GM18868 (cell line): Measurements from ENCODE around the gene COA1.
"Not testable (repeated sequence)": the region's sequence is repeated elsewhere in the genome, so short reads cannot be mapped to it uniquely, and the experiment has no call there.

Source experiments
- ATAC-seq: cut with Tn5 transposase; IDR thresholded peaks from one replicate; pipeline ENCODE4 v1.9.1; 2021; ENCODE audit warnings: mild to moderate bottlenecking, moderate library complexity; ENCODE audit not compliant: unreplicated experiment

The COA1 gene

GRCh38 chr7:43637114-43637806 is 92.1 kb downstream of the COA1 start:
- ATAC-seq, result no peak

DNA sequence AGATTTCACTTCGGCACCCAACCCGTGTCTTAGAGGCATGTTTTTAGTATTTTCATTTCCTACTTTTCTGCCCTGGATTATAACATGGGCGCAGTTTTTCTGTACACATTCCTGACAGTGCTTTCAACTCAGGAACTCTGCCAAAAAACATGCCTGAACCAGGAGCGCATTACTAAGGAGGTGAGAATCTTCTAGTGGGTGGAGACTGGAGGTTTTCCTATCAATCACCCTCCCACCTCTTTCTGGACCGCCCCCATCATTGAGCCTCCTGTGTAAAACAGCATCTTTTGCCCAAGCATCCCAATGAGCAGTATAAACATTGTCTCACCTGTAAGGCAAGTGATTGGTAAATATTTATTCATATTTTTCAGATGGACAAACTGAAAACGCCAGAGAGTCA is 93.2 kb downstream of the COA1 start:
- ATAC-seq, result no peak

DNA sequence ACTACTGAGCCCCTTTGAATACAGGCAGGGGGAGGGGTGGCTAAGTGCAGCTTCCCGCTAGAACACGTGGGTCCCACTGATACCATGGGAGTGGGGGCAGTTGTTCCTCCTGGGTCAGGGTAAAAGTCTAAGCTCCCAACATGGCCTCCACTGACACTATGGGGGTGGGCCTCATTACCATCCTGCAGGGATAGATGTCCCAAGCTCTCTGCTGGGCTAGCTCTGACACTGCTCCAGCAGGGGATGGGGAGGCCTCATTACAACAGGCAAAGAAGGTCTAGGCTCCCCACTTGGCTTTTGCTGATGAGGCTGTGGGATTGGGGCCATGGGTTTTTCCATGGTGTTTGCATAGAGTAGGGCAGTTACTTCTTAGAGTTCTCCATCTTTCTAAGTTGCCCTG is 94.9 kb downstream of the COA1 start:
- ATAC-seq, result no peak

GRCh38 chr7:43632746-43633145 is 96.6 kb downstream of the COA1 start:
- no peak for ATAC-seq

GRCh38 chr7:43631559-43631958 is 97.8 kb downstream of the COA1 start:
- peak; percentile 56 for ATAC-seq

DNA sequence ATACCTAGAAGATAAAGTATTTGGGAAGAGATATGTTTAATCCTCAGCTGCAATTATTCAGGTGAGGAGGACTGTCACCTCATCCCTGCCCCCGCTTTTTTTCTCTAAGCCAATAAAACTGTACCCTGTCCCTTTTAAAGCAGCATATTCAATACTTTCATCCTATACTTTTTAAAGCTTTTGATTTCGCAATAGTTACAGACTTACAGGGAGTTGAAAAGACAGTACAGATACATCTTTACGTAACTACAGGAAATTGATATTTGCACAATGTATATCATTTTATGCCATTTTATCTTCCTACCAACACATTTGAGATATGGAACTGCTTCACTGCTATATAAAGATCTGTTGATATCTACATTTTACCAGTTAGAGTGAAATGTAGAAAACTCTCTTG is 98.8 kb downstream of the COA1 start:
- ATAC-seq, result no peak

DNA sequence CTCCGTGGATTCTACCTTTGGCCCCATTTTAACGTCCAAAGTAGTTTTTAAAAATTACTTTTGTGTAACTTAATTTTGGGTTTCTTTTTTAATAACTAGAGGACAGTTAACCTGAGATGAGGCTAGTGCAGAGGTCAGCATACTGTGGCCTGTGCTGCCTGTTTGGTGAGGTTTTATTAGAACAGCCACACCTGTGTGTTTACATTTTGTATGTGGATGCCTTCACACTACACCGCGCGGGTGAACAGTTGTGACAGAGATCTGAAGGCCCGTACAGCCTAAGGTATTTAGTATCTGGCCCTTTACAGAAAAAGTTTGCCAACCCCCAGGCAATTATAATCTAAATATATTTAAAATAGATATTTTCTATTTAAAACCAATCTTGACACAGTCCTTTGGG is 99.5 kb downstream of the COA1 start:
- no peak for ATAC-seq

- no peak for ATAC-seq
Measured at GRCh38 chr7:43628431-43628830, 100.9 kb downstream of the COA1 start.

GRCh38 chr7:43627798-43628197 is 101.5 kb downstream of the COA1 start:
- not testable (repeated sequence) for ATAC-seq

DNA sequence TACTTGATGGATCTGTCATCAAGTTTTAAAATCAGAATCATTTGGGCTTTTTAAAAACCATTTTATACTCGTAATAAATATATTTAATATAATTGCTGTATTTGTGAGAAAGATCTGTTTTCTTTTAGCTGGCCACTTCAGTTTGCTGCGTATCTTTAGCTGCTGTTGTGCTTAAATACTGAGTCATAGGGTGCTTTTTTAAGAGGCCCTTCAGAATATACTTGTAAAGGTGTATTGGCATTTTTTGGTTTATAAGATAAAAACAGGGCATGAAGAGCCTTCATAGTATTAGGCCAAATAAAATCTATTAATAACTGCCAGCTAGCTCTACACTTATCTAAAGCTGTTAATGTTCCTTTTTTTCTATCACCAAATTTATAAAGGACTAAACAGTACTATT is 102.6 kb downstream of the COA1 start:
- ATAC-seq, result no peak

DNA sequence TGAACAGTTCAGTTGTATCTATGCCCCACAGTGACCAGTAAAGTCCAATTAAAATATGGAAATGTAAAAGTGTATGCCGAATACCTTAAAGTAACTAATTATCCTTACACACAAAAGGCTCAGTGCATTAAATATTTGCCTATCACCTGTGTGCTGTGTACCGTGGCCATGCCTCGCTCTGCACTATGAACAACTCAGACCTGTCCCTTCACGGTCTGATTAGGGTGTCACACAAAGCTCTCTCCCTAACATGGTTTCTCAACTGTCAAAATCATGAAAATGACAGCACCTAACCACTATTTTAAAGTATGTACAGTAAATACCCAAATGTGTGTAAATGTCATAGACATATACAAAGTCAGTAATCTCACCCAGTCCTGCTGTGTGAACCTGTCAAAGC is 103.3 kb downstream of the COA1 start:
- ATAC-seq, result peak; percentile 57

DNA sequence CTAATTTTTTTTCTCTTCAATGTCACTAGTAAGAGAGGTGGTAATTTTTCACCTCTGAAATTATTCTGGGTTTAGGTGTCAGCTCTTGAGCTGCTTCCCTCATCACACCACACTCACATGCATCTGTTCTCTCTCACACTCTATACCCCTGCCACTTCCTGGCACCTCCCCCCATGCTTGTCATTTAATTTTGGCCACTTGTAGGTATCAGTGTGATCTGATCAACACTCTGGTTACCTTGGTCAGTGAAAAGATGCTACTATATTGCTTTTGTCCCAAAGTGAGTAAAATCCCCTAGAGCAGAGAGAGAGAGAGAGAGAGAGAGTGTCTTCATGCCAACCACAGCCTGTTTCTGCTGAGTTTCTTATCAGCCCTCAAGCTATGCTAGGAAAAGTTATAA is 103.9 kb downstream of the COA1 start:
- ATAC-seq, result peak; percentile 72

DNA sequence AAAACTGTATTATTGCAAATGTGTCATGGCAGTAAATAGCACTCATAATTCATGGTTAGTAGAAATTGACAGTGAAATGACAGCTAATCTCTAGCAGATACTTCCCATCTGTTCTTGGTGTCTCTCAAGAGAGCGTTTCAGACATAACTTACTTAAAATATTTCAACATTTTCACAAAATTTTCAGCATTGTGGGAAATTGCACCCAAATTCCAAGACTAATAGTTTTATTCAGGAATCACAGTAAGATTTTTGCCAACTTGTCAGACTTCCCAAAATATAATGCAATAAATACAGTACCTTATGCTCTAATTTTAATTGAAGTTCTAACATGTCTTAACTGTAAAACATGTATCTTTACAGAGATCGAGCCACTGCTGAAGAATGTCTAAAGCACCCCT is 105.2 kb downstream of the COA1 start:
- no peak for ATAC-seq

DNA sequence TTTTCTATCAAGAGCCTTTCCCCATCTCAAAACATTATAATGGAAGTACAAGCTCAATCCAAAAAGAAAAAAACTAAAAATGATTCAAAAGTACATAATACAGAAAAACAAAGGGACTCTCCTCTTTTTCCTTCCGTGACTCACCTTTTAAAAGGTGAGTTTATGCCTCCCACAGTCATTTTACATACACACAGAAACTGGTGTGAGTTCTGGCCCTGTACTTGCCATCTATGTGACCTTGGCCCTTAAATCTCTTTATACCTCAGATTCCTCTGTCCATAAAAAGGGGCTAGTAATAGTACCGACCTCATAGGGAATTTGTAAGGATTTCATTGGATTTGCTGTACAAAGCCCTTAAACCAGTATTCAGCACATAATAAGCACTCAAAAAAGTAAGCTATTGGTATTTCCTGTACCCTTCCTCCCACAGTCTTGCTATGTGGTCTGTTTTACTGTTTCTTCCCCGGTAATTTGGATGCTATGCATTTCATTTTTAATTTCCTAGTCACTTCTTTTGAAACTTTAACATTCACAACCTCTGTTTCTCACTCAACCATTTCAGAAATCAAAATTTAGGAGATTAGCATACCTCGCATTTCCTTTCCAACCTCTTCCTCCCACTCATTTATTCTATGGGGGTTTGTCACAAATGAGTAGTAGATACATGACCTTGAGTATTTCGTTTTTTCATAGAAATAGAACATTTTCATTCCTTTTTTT is 107.4 kb downstream of the COA1 start:
- no peak for ATAC-seq

- no peak for ATAC-seq
Measured at GRCh38 chr7:43619213-43620012, 109.9 kb downstream of the COA1 start.

DNA sequence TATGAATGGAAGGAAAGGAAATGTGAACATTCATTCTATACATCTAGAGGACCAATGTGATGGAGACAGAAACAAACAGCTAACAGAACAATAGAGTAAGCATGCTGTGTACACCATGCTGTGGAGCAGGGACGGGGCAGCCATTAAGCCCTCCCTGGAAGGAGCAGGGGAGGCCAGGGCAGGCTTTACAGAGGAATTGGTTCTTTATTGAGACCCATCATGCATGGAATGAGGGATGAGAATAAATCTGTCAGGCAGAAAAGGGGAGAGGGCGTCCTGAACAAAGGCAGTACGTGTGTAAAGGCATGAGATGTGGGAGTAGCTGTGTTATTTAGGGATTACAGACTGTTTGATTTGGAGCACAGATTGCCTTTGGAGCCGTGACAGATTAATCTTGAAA is 111.2 kb downstream of the COA1 start:
- no peak for ATAC-seq

GRCh38 chr7:43616977-43617376 is 112.3 kb downstream of the COA1 start:
- no peak for ATAC-seq

GRCh38 chr7:43615558-43616145 is 113.7 kb downstream of the COA1 start:
- ATAC-seq, result no peak

DNA sequence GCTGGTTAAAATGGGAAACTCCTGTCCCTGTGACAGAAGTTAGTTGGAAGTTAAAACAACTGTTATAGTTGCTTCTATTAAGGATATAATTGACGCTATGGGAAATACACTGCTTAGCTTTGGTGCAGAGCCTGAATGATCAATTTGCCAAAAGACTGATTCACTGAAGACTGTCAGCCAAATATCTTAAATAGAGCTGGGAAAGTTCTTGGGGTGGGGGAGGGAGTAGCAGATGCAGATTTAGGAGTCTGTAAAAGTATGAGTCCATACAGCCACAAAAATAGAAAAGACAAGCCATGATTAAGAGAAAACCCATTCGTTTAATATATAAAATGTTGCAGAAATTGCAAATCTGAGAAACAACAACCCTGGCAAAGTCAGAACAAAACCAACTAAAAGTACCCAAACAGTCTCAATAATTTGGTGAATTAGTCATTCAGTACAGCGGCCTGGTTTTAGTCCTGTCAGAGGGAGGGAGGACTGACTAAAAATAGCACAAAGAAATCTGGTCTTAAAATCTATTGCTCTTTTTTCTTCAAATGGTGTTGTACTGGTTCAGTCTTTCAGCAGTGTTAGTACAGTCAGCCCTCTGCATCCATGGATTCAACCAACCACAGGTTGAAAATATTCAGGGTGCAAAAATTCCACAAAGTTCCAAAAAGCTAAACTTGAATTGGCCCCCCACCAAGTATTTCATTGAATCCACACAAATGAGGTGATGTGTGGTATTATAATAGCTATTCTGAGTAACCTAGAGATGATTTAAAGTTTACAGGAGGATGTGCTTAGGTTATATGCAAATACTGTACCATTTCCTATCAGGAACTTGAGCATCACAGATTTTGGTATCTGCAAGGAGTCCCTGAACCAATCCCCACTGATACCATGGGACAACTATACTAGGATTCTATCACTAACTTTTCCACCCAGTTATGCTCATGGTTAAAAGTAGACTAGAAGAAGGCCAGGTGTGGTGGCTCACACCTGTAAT is 116.4 kb downstream of the COA1 start:
- peak; percentile 93 for ATAC-seq

DNA sequence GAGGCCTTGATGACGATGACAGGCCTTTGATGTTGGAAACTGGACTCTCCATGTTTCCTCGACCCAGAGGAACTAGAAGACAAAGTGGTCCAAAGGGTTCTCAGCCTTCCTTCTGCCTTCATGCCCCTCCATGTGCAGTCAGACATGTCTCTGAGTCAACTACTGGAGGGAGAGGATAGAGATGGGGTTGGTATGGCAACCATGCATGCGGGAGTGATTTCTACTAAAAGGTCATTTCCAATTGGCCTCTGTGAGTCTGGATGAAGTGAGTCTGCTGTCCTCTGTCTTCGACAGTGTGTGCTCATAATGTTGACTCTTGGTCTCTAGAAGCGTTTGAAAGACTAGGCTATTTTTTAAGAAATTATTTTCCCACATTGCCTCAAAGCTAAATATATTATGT is 117.2 kb downstream of the COA1 start:
- no peak for ATAC-seq
